Gastroesophageal sphincter (tissue), 4 donors: ENCODE data around the gene TTLL12. TPM values are rescaled to one million over a fixed set of nuclear protein-coding genes. Genes with fewer than 3 reads are reported as not detected.

Source experiments
- ATAC-seq: fragments of 150-250 bp; one replicate; pipeline ENCODE4 v1.9.1; 2016; ENCODE audit warnings: mild to moderate bottlenecking, moderate library complexity
- H3K27ac ChIP-seq, 4 donors: fragments of 200-600 bp; sonication (generic) in 3 of 4; 1 replicate in 3 of 4; 2 replicates in 1 of 4; pipeline ENCODE4 v1.5.1; 2016 to 2019
- H3K27me3 ChIP-seq: fragments of 200-600 bp; sonication (generic); one replicate; pipeline ENCODE4 v1.5.1; 2019
- H3K36me3 ChIP-seq, 2 donors: fragments of 200-600 bp; sonication (generic); one replicate each; pipeline ENCODE4 v1.5.1; 2019; ENCODE audit warnings: control low read depth in 1 of 2
- H3K4me1 ChIP-seq, 3 donors: fragments of 200-600 bp; sonication (generic); 1 replicate in 2 of 3; 2 replicates in 1 of 3; pipeline ENCODE4 v1.5.1; 2016 to 2019; ENCODE audit warnings: control low read depth in 2 of 3
- H3K4me3 ChIP-seq, 2 donors: fragments of 200-600 bp; sonication (generic); one replicate each; pipeline ENCODE4 v1.5.1; 2019; ENCODE audit warnings: mild to moderate bottlenecking in 1 of 2, moderate library complexity in 1 of 2
- H3K9me3 ChIP-seq, 3 donors: fragments of 200-600 bp; sonication (generic); one replicate each; pipeline ENCODE4 v1.5.1; 2017 to 2019; ENCODE audit warnings: control low read depth in 2 of 3
- EP300 ChIP-seq: sonication (generic); formaldehyde crosslinking; IDR thresholded peaks from one replicate; pipeline ENCODE4 v1.6.1; 2017; ENCODE audit warnings: antibody characterized with exemption, mild to moderate bottlenecking
- POLR2A ChIP-seq, 2 donors: fragments of 450-650 bp; IDR thresholded peaks; one replicate each; pipeline ENCODE4 v1.6.1; 2017; ENCODE audit warnings: antibody characterized with exemption in 2 of 2, mild to moderate bottlenecking in 2 of 2, moderate library complexity in 1 of 2
- POLR2AphosphoS5 ChIP-seq: sonication (generic); formaldehyde crosslinking; IDR thresholded peaks from one replicate; pipeline ENCODE4 v1.6.1; 2017; ENCODE audit warnings: antibody characterized with exemption
- WGBS, 2 donors: methylation state at CpG; one replicate each; pipeline ENCODE4 v1.1.5; 2018; ENCODE audit warnings: low coverage in 1 of 2; 5-methylcytosine and 5-hydroxymethylcytosine counted together
- total RNA-seq, 4 donors: library from RNA; depleted of rRNA; stranded (reverse); fragments of >200 nt; gene quantifications; one replicate each; pipeline ENCODE4 v1.1.0, GENCODE V29; 2016
- TF ChIP-seq, protein P1 (sequence below), 4 experiments: fragments of 200-600 bp in 2 of 4; fragments of 450-650 bp in 2 of 4; sonication (generic) in 1 of 4; IDR thresholded peaks; one replicate each; pipeline ENCODE4 v1.5.1; 2017 to 2019; ENCODE audit warnings: antibody characterized with exemption in 4 of 4, mild to moderate bottlenecking in 2 of 4, moderate library complexity in 2 of 4

Gene TTLL12
- total RNA-seq, 4 donors from 2014 or later = 20.8 to 34.5 (median 23.4) TPM

DNA sequence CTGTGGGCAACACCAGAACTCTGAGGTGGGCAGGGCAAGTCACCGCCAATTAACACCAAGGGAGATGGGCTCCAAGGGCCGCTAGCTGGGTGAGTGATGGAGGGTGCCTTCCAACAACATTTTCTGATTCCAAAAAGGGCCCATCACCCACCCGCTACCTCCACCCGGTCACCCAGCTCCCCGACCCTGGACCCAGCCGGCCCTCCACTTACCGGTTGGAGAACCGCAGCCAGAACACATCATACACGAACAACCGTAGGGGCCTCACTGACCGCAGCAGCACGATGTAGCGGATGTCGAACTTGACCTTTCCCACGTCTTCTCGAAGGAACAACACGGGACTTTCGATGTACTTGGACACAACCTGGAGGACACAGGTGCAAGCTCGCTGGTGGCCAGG is 14.7 kb downstream of the TTLL12 start:
- no peak overlapping the region for H3K27ac ChIP-seq
- 80 to 100% methylated on average over 2 of the region's 19 CpGs for WGBS, 2 donors

DNA sequence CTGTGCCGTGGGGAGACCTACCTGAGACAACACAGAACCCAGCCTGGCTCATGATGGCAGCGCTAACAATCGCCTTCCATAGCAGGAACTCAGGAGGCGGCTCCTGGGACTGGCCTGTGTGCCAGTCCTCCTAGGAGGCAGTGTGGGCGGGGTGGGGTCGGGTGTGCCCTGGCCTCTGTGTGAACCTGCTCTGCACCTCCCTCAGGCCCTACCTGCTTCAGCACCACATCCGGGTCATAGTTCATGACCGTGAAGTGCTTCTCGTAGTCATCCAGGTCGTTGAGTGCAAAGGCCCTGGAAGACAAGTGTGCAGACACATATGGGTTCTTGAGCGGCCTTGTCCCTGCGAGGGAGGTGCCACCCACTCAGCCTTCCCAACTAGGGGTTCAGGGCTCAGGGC is 15.3 kb downstream of the TTLL12 start:
- Histone ChIP-seq H3K4me1 (no peaks in the 10 kb centered on the region), H3K9me3 (no peaks in the 10 kb centered on the region), H3K4me3 (no peak overlapping the region), H3K36me3 (peaks cover 0 to 100% of the 10 kb centered on the region in 2 donors), H3K27ac (no peak overlapping the region), H3K27me3 (no peaks in the 10 kb centered on the region)
- ATAC-seq = no peak
- TF ChIP-seq POLR2A (IDR thresholded peaks at IDR 0.05) (no peak), EP300 (no peak), POLR2AphosphoS5 (no peak)
- TF ChIP-seq, protein P1, sequence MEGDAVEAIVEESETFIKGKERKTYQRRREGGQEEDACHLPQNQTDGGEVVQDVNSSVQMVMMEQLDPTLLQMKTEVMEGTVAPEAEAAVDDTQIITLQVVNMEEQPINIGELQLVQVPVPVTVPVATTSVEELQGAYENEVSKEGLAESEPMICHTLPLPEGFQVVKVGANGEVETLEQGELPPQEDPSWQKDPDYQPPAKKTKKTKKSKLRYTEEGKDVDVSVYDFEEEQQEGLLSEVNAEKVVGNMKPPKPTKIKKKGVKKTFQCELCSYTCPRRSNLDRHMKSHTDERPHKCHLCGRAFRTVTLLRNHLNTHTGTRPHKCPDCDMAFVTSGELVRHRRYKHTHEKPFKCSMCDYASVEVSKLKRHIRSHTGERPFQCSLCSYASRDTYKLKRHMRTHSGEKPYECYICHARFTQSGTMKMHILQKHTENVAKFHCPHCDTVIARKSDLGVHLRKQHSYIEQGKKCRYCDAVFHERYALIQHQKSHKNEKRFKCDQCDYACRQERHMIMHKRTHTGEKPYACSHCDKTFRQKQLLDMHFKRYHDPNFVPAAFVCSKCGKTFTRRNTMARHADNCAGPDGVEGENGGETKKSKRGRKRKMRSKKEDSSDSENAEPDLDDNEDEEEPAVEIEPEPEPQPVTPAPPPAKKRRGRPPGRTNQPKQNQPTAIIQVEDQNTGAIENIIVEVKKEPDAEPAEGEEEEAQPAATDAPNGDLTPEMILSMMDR (IDR thresholded peaks at IDR 0.05) = no peak
- 100% methylated on average over 1 of the region's 12 CpGs; no CpG with 5 or more reads in 1 of the 2 donors for WGBS, 2 donors

More for the DNA sequence above, 14.7 kb downstream of the TTLL12 start:
- no peaks in the 10 kb centered on the region for H3K4me1 ChIP-seq
- no peak overlapping the region for H3K4me3 ChIP-seq
- no peaks in the 10 kb centered on the region for H3K27me3 ChIP-seq
- ATAC-seq = no peak
- no peaks in the 10 kb centered on the region for H3K9me3 ChIP-seq
- H3K36me3 ChIP-seq = peaks cover 0 to 99% of the 10 kb centered on the region in 2 donors
- TF ChIP-seq POLR2A (IDR thresholded peaks at IDR 0.05) (no peak), POLR2AphosphoS5 (no peak), EP300 (no peak)
- TF ChIP-seq, protein P1 (IDR thresholded peaks at IDR 0.05) = no peak

DNA sequence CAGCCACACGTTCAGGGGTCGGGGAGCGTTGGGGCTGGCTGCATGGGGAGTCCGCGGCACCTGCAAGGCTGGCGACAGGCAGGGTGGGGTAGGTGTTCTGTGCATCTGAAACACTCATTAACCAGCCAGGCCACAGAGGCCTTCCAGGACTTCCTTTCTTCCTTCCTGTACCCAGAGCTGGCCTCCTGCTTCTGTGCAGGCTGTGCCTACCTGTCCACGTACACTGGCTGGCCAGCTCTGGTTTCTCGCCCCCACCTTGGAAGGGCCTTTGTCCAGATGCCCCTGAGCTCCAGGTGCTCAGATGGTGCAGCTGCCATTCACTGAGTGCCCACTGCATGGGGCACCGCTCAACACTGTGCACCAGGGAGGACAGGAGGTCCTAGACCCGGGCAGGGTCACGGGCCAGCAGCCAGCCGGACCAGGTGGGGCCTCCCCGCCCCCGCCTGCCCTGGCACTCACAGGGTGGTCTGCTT is 15.9 kb downstream of the TTLL12 start:
- TF ChIP-seq EP300 = no peak
- TF ChIP-seq, protein P1 (IDR thresholded peaks at IDR 0.05) = no peak
- no peak for TF ChIP-seq POLR2AphosphoS5
- no peak for TF ChIP-seq POLR2A (IDR thresholded peaks at IDR 0.05)
- no peak for ATAC-seq
- Histone ChIP-seq H3K9me3 (no peaks in the 10 kb centered on the region), H3K4me1 (no peaks in the 10 kb centered on the region), H3K4me3 (no peak overlapping the region), H3K36me3 (peaks cover 0 to 99% of the 10 kb centered on the region in 2 donors), H3K27me3 (no peaks in the 10 kb centered on the region), H3K27ac (no peak overlapping the region)
- WGBS, 2 donors = 90 to 94% methylated on average over 3 to 6 of the region's 14 CpGs

DNA sequence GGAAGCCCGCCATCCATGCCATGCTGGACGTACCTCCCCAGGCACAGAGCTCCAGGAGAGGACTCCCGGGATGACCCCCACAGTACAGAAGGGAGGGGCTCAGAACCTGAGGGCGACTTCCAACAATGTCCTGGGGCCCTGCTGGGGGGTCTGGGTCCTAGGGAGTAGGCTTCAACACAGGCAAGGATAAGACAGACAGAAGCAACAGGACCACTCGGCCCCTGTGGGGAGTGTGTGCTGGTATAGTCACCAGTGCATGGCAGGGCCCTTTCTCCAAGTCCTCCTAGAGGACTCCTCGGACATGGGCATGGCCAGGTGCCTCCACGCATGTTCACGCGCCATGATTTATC is 16.8 kb downstream of the TTLL12 start:
- Histone ChIP-seq H3K36me3 (peaks cover 0 to 90% of the 10 kb centered on the region in 2 donors), H3K27me3 (no peaks in the 10 kb centered on the region), H3K27ac (no peak overlapping the region), H3K4me1 (peaks cover 0 to 2% (median 0%) of the 10 kb centered on the region in 3 donors), H3K4me3 (no peak overlapping the region), H3K9me3 (no peaks in the 10 kb centered on the region)
- TF ChIP-seq, protein P1 (IDR thresholded peaks at IDR 0.05) = no peak
- TF ChIP-seq POLR2AphosphoS5 (no peak), EP300 (no peak), POLR2A (IDR thresholded peaks at IDR 0.05) (no peak)
- no peak for ATAC-seq
- 89% methylated on average over 3 of the region's 9 CpGs; no CpG with 5 or more reads in 1 of the 2 donors for WGBS, 2 donors

DNA sequence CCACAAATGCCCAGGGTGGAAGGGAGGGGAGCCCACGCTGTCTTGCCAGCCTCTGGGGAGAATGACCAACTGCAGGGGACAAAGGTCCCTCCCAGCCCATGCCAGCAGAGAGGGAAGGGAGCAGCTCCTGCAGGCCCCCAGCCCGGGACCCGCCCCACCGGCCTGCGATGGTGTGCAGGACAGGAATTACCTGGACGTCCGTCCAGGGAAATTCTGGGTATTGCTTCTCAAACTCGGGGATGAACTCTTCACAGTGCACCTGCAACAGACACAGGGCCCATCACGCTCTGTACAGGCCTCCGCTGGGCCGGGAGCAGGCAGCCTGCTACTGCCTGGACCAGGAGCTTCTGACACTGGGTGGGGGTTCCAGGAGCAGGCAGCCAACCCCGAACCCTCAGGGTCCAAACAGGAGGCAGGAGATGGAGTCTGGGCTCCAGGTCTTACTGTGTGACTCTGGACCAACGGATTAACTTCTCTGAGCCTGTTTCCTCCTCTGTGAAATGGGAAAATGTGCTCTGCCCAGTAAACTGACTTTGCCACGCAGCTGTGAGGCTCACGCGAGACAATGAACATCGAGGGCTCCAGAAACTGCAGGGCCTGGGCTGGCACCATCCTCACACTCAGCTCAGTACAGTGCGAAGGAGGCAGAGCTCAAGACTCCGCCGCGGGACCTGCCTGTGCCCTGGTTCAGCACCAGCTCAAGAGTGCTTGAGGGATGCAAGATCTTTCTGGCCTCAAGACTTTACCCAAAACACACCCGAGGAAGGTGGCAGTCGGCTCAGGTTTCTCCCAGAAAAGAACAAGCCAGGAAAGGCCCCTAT is 17.4 kb downstream of the TTLL12 start:
- TF ChIP-seq EP300 = no peak
- TF ChIP-seq POLR2A (IDR thresholded peaks at IDR 0.05) = no peak
- Histone ChIP-seq H3K9me3 (no peaks in the 10 kb centered on the region), H3K4me1 (peaks cover 0 to 8% (median 0%) of the 10 kb centered on the region in 3 donors), H3K27me3 (no peaks in the 10 kb centered on the region), H3K36me3 (peaks cover 0 to 84% of the 10 kb centered on the region in 2 donors), H3K4me3 (no peak overlapping the region), H3K27ac (no peak overlapping the region)
- 88% methylated on average over 5 of the region's 23 CpGs; no CpG with 5 or more reads in 1 of the 2 donors for WGBS, 2 donors
- ATAC-seq = no peak
